Stimulated activated naive B cell treated with anti-CD40 and anti-IgM and Interleukin-4, amounts not matched to agents 10 μg/mL and 1 μg/mL and 100 μg/mL, for 72 hours (primary cell): ENCODE measurements around the gene TFB2M.
"Not testable (repeated sequence)": the region's sequence is repeated elsewhere in the genome, so short reads cannot be mapped to it uniquely, and the experiment has no call there.

Experiments
- ATAC-seq, 2 donors: fragments of 150-1000 bp; cut with Tn5 transposase; replicated peaks; 2 replicates each; pipeline ENCODE4 v1.10.0; 2021; ENCODE audit warnings: moderate library complexity in 1 of 2
- DNase-seq: peaks from one replicate; pipeline ENCODE4 v3.0.0; 2021
- H3K27ac Mint-ChIP-seq: one replicate; pipeline ENCODE4 v1.8.0; 2022; ENCODE audit warnings: mild to moderate bottlenecking, mixed read lengths
- H3K27me3 Mint-ChIP-seq, 2 donors: one replicate each; pipeline ENCODE4 v1.8.0; 2022; ENCODE audit warnings: mixed read lengths in 2 of 2
- H3K36me3 Mint-ChIP-seq, 2 donors: one replicate each; pipeline ENCODE4 v1.8.0; 2022; ENCODE audit warnings: mixed read lengths in 2 of 2, mild to moderate bottlenecking in 1 of 2
- H3K4me1 Mint-ChIP-seq, 2 donors: one replicate each; pipeline ENCODE4 v1.8.0; 2022; ENCODE audit warnings: mixed read lengths in 2 of 2, mild to moderate bottlenecking in 1 of 2
- H3K4me3 Mint-ChIP-seq, 2 donors: one replicate each; pipeline ENCODE4 v1.8.0; 2022; ENCODE audit warnings: mild to moderate bottlenecking in 2 of 2, mixed read lengths in 2 of 2, moderate library complexity in 1 of 2
- H3K9me3 Mint-ChIP-seq, 2 donors: one replicate each; pipeline ENCODE4 v1.8.0; 2022; ENCODE audit warnings: mixed read lengths in 2 of 2, mild to moderate bottlenecking in 1 of 2

TFB2M gene

GRCh38 chr1:246577082-246577719 is 11.1 kb upstream of the TFB2M start:
- Mint-ChIP-seq H3K4me1 (peaks cover 29 to 61% of the 10 kb centered on the region in 2 donors), H3K36me3 (peaks cover 16 to 26% of the 10 kb centered on the region in 2 donors), H3K27me3 (no peaks in the 10 kb centered on the region), H3K27ac (peak overlapping the region; percentile 6), H3K4me3 (peak overlapping the region; percentile 5 to 7), H3K9me3 (no peaks in the 10 kb centered on the region)
- ATAC-seq (no peak), DNase-seq (no peak)

- no peak overlapping the region for H3K27ac Mint-ChIP-seq
- peaks cover 27 to 60% of the 10 kb centered on the region in 2 donors for H3K4me1 Mint-ChIP-seq
- H3K27me3 Mint-ChIP-seq, result no peaks in the 10 kb centered on the region
- DNase-seq (no peak), ATAC-seq (no peak)
- no peaks in the 10 kb centered on the region for H3K9me3 Mint-ChIP-seq
- no peak overlapping the region for H3K4me3 Mint-ChIP-seq
- H3K36me3 Mint-ChIP-seq, result peaks cover 16 to 24% of the 10 kb centered on the region in 2 donors
These were observed 10.6 kb upstream of the TFB2M start for GRCh38 chr1:246576709-246577032.

- Mint-ChIP-seq H3K27ac (peak overlapping the region; percentile 42), H3K27me3 (no peaks in the 10 kb centered on the region), H3K4me1 (peaks cover 26 to 53% of the 10 kb centered on the region in 2 donors), H3K4me3 (peak overlapping the region in 1 of 2 donors; percentile 25), H3K36me3 (peaks cover 11 to 31% of the 10 kb centered on the region in 2 donors), H3K9me3 (no peaks in the 10 kb centered on the region)
- no peak for ATAC-seq
- no peak for DNase-seq
These were observed 7.4 kb upstream of the TFB2M start for GRCh38 chr1:246573491-246573890.

- H3K36me3 Mint-ChIP-seq, result peaks cover 11 to 27% of the 10 kb centered on the region in 2 donors
- H3K9me3 Mint-ChIP-seq, result no peaks in the 10 kb centered on the region
- H3K4me3 Mint-ChIP-seq, result peak overlapping the region in 1 of 2 donors; percentile 39
- DNase-seq (no peak), ATAC-seq (no peak)
- peak overlapping the region; percentile 14 for H3K27ac Mint-ChIP-seq
- H3K27me3 Mint-ChIP-seq, result no peaks in the 10 kb centered on the region
- peaks cover 25 to 50% of the 10 kb centered on the region in 2 donors for H3K4me1 Mint-ChIP-seq
These were observed 6.7 kb upstream of the TFB2M start for GRCh38 chr1:246572785-246573184.

DNA sequence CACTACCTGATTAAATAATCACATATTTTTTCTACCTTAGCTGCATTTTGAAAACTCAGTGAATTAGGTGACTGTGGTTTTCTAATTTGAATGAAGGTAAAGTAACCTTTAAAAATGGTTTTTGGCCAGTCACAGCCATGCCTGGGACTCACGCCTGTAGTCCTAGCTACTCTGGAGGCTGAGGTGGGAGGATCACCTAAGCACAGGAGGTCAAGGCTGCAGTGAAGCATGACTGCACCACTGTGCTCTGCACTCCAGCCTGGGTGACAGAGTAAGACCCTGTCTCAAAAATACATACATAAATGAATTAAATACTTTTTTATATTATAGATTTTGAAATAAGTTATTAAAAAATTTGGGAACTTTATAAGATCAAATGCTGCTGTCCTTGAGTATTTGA is 5.9 kb upstream of the TFB2M start:
- Mint-ChIP-seq H3K9me3 (no peaks in the 10 kb centered on the region), H3K4me3 (no peak overlapping the region), H3K4me1 (peaks cover 19 to 46% of the 10 kb centered on the region in 2 donors), H3K27me3 (no peaks in the 10 kb centered on the region), H3K27ac (peak overlapping the region; percentile 31), H3K36me3 (peaks cover 10 to 22% of the 10 kb centered on the region in 2 donors)
- ATAC-seq, result no peak
- no peak for DNase-seq

DNA sequence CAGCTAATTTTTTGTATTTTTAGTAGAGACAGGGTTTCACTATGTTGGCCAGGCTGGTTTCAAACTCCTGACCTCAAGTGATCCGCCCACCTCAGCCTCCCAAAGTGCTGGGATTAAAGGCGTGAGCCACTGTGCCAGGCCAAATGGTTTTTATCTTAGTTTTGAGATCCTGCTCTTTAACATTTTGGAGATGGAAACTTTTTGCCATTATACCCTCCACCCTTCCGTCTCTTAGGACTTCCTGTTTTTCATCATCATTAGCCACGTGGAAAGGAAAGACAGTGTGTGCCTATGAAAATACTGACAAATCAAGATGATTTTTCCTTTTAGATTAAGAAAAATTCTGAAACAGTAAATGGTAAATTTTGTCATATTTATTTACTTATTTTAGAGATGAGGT is 5.2 kb upstream of the TFB2M start:
- H3K9me3 Mint-ChIP-seq, DNase-seq, H3K4me3 Mint-ChIP-seq, ATAC-seq, H3K27me3 Mint-ChIP-seq: not testable (repeated sequence)
- Mint-ChIP-seq H3K4me1 (peaks cover 18 to 41% of the 10 kb centered on the region in 2 donors), H3K27ac (peak overlapping the region; percentile 91), H3K36me3 (peaks cover 12 to 22% of the 10 kb centered on the region in 2 donors)

- ATAC-seq, result no peak
- peaks cover 8 to 24% of the 10 kb centered on the region in 2 donors for H3K36me3 Mint-ChIP-seq
- peak overlapping the region; percentile 51 to 63 for H3K4me3 Mint-ChIP-seq
- DNase-seq, result no peak
- no peaks in the 10 kb centered on the region for H3K27me3 Mint-ChIP-seq
- peak overlapping the region; percentile 84 for H3K27ac Mint-ChIP-seq
- no peaks in the 10 kb centered on the region for H3K9me3 Mint-ChIP-seq
- peaks cover 16 to 43% of the 10 kb centered on the region in 2 donors for H3K4me1 Mint-ChIP-seq
These were observed 3.5 kb upstream of the TFB2M start for GRCh38 chr1:246569248-246570238.

- Mint-ChIP-seq H3K27ac (peak overlapping the region; percentile 99), H3K4me3 (peak overlapping the region; percentile 98 to 99), H3K9me3 (no peaks in the 10 kb centered on the region), H3K27me3 (no peaks in the 10 kb centered on the region), H3K4me1 (peaks cover 15 to 37% of the 10 kb centered on the region in 2 donors), H3K36me3 (peaks cover 11 to 24% of the 10 kb centered on the region in 2 donors)
- no peak for DNase-seq
- ATAC-seq, result no peak
These were observed 1.7 kb upstream of the TFB2M start for GRCh38 chr1:246567646-246568235.

DNA sequence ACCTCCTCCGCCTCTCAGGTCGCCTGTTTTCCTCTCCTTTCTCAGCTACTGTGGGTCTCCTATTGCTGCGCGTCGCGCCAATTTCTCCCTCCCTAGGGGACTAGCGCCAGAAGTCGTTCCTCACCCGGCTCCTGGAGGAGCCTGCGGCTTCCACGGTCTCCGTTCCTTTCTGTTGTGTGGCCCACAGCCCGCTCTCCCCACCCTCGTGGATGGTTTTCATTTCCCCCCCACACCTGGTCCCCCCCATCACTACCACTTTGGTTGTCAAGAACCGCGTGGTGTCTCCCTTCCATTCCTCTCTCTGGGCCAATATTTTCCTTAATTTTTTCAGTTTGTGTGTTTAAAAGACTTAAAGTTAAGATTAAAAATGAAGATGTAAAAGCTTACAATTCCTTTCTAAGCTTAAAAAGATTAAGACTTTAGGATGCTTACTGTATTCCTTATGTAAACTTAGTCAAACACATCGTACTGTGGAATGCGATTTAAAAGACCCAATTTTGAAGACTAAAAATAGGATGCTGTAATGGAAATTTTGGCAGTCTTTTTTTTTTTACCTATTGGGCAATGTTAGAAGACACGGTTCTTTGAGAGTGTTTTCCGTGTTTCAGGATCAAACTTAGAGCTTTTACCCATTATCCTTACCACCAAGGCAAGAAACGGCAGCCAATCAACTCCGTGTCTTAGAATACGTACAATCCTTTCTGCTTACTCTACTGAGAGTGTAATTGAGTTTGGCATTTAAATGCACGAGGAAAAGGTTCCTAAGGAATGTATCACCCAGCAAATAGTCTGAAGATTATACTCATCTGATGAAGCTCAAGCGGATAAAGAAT is 968 bp upstream of the TFB2M start:
- peak overlapping the region; percentile 98 to 99 for H3K4me3 Mint-ChIP-seq
- ATAC-seq (peak; percentile 39 to 40), DNase-seq (no peak)
- H3K9me3 Mint-ChIP-seq, result no peaks in the 10 kb centered on the region
- peak overlapping the region; percentile 99 for H3K27ac Mint-ChIP-seq
- peaks cover 11 to 24% of the 10 kb centered on the region in 2 donors for H3K36me3 Mint-ChIP-seq
- H3K4me1 Mint-ChIP-seq, result peaks cover 15 to 37% of the 10 kb centered on the region in 2 donors
- no peaks in the 10 kb centered on the region for H3K27me3 Mint-ChIP-seq

DNA sequence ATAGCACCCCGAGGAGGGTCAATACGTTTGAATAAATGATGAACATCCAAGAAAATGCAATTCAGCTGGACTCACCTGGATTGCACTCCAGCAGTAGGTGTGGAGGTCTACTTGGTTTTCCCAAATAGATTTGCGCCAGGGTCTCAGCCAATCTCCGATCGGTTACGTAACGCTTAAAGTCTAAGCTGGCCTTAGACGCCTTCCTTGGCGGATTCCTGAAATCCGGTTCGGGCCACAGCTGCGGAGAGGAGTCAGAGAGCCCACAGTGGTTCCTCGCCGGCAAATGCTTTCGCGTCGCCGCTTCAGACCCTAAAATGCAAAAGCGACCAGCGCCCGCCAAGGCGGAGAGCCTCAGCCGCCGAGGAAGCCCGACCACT is 322 bp downstream of the TFB2M start:
- Mint-ChIP-seq H3K36me3 (peaks cover 11 to 20% of the 10 kb centered on the region in 2 donors), H3K27me3 (no peaks in the 10 kb centered on the region), H3K4me1 (peaks cover 15 to 32% of the 10 kb centered on the region in 2 donors), H3K27ac (peak overlapping the region; percentile 99), H3K9me3 (no peaks in the 10 kb centered on the region), H3K4me3 (peak overlapping the region; percentile 98 to 99)
- no peak for DNase-seq
- no peak for ATAC-seq

- no peak for DNase-seq
- Mint-ChIP-seq H3K4me3 (peak overlapping the region; percentile 98 to 99), H3K27ac (peak overlapping the region; percentile 99), H3K36me3 (peaks cover 9 to 20% of the 10 kb centered on the region in 2 donors), H3K27me3 (no peaks in the 10 kb centered on the region), H3K4me1 (peaks cover 13 to 27% of the 10 kb centered on the region in 2 donors), H3K9me3 (no peaks in the 10 kb centered on the region)
- ATAC-seq, result no peak
These were observed 966 bp downstream of the TFB2M start for GRCh38 chr1:246564839-246565750.

DNA sequence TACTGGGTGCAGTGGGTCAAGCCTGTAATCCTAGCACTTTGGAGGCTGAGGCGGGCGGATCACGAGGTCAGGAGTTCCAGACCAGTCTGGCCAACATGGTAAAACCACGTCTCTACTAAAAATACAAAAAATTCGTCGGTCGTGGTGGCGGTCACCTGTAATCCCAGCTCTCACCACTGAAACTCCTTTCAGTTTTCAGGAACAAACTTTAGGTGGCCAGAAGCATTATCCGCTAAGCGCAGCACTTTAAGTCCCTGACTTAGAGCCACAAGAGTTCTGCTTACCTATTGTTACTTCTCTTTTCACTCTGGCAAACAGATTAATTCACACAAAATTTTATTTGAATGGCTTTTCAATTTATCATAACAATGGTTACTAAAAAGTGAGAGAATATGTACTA is 5.2 kb downstream of the TFB2M start:
- not testable (repeated sequence) for H3K4me3 Mint-ChIP-seq, H3K27me3 Mint-ChIP-seq, DNase-seq, H3K4me1 Mint-ChIP-seq, H3K9me3 Mint-ChIP-seq, ATAC-seq, H3K27ac Mint-ChIP-seq
- peaks cover 13 to 29% of the 10 kb centered on the region in 2 donors for H3K36me3 Mint-ChIP-seq

DNA sequence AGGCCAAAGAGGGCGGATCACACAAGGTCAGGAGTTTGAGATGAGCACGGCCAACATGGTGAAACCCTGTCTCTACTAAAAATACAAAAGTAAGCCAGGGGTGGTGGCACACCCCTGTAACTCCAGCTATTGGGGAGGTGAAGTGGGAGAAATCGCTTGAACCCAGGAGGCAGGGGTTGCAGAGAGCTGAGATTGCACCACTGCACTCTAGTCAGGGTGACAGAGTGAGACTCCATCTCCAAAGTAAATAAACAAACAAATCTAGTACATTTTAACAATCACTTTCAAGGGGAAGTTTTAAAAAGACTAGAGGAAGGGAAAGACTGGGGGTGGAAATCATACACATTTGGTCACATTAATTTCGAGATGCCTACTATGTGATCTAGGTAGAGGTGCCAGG is 6.8 kb downstream of the TFB2M start:
- Mint-ChIP-seq H3K27ac (peak overlapping the region; percentile 59), H3K4me1 (peaks cover 0 to 3% of the 10 kb centered on the region in 2 donors), H3K36me3 (peaks cover 20 to 32% of the 10 kb centered on the region in 2 donors), H3K4me3 (no peak overlapping the region), H3K9me3 (no peaks in the 10 kb centered on the region), H3K27me3 (no peaks in the 10 kb centered on the region)
- ATAC-seq (no peak), DNase-seq (no peak)
